Stimulated activated CD4-positive, alpha-beta T cell treated with anti-CD3 and anti-CD28 coated beads, Interleukin-12 subunit alpha, Interleukin-12 subunit beta, amount 100 ng/mL, for 24 hours (primary cell): ENCODE results near the gene TERF2IP.

Experiments used
- DNase-seq, 2 experiments: peaks; one replicate each; pipeline ENCODE4 v3.0.0-alpha.2; 2020; ENCODE audit warnings: low read depth in 2 of 2

The TERF2IP gene

GRCh38 chr16:75635036-75635435 lies 12.5 kb upstream of the TERF2IP start:
- no peak for DNase-seq

DNA sequence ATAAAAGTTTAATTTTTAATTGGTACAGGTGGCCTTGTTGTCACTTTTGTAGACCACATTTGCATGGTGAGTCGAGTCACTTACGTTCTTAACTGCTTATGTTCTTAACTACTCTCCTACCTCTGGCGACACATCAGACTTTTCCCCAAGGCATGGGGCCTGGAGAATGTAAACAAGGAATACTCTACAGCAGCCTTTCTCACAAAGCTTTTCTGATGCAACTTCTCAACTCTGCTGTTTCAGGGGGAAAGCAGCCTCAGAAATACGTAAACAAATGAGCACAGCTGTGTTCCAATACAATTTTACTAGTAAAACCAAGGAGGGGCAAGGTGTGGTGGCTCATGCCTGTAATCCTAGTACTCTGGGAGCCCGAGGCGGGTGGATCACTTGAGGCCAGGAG lies 7.0 kb upstream of the TERF2IP start:
- DNase-seq, result no peak

GRCh38 chr16:75644240-75645012 lies 3.1 kb upstream of the TERF2IP start:
- no peak for DNase-seq

DNA sequence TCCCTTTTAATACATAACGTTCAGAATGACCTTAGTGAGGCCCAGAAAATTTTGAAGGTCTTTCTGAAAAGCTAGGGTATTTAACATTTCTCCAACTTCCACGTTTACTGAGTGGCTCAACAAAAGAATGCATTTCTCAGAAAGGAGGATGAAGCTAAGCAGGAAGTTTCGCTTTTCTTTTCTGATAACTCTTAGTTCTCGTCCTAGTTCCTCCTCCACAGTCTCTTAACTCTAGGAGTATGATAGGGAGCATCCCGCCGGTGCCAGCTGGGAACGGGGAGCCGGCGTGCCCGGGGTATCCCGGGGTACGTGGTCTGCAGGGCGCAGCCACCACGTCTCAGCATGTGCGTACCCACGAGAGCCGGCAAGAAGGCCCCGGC lies 471 bp upstream of the TERF2IP start:
- DNase-seq, result no peak

GRCh38 chr16:75648265-75649076 lies 898 bp downstream of the TERF2IP start:
- peak; percentile 66 to 87 for DNase-seq

DNA sequence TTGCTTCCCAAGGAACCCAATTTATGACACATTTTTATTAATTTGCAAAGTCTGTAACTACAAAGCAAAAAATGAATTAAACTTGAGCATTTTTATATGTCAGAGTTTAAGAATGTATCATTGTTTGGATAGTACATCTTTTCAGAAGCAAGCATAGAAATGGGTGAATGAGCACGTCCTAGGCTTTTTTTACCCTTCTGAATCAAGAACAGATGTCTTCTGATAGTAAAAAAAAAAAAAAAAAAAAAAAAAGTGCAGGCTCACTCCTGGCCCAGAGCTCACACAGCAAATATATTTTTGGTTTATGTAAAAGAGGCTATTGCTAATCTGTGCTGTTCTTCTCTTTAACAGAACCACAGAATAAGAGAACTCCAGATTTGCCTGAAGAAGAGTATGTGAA lies 6.3 kb downstream of the TERF2IP start:
- no peak for DNase-seq

GRCh38 chr16:75658175-75658574 lies 10.6 kb downstream of the TERF2IP start:
- no peak for DNase-seq

DNA sequence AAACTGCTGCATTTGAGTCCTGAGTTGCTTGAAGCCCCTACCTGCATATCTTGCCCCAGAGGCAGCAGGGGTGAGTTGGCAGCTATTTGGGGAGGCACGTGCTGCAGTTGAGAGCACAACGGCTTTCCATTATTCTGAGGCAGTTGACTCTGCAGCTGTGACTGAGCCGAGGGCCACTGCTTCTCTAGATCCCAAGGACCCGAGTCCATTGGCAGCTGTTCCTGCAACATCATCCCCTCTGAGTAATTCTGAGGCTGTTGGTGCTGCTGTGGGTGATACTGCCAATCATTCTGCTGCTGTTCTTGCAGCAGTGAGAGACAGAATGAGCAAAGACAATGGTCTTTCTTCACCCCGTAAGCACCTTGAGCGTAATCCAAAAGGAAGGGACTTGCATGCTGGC lies 12.7 kb downstream of the TERF2IP start:
- no peak for DNase-seq

GRCh38 chr16:75660726-75661302 lies 13.2 kb downstream of the TERF2IP start:
- no peak for DNase-seq

GRCh38 chr16:75667503-75667902 lies 19.9 kb downstream of the TERF2IP start:
- DNase-seq, result no peak

DNA sequence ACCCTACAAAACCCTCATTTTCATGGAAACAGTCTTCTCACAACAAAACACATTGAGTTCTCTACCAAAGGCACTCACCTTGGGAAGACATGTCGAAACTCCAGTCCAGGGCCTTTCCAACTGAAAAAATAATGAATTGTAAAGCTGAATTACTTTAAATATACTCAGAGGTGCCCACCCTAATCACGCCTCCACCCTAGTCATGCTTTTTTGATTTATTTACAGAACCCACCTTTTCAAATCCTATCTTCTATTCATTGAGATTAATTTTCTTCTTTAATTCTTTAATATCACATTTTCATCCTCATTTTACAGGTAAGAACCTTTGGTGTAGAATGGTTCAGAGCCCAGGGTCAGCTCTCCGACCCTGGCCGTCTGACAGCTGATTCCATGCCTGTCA lies 29.3 kb downstream of the TERF2IP start, which contains the start of gene CPHXL2:
CPHXL2 (minus strand) TSS at position 101 of the 400 bp plus-strand sequence; CDS start at position 91, 10 bp downstream.
- no peak for DNase-seq

GRCh38 chr16:75679366-75679765 lies 31.8 kb downstream of the TERF2IP start:
- no peak for DNase-seq

DNA sequence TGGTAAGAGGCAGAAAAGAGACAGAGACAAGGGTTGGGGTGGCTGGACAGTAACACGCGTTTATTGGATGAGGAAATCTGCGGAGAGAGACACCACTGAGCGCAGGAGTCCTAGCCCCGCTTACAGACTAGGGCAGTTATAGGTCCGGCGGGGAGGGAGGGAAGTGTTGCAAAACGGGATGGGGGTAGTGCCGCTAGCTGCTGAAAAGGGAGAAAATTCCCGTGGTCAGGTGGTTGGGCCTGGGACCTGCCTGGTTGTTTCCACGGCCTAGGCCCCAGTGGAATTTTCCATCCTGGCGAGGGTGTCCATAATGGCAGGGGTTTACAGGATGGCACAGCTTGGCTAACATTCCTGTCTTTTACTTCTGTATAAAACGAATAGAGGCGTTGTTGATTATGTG lies 34.7 kb downstream of the TERF2IP start:
- no peak for DNase-seq

DNA sequence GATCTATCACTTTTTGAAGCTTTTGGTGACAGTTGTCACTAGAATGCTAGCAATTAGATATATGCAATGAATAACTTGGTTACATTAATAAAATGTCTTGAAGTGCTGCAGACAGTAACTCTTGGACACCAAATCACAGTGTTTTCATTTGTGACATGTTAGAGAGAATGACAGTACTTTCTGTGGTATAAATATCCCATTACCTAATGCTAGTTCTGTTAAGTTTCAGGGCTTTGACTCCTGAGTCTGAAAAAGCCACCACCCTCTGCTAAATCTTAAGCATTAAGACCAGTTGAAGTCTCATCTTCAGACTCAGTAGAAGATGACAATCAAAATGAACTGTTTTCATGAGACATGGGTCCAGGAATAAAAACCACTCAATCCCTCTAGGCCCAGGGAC lies 39.8 kb downstream of the TERF2IP start:
- DNase-seq, result no peak

- no peak for DNase-seq
Observed at GRCh38 chr16:75695708-75696107, 48.1 kb downstream of the TERF2IP start.

- DNase-seq, result no peak
Observed at GRCh38 chr16:75697571-75697970, 50.0 kb downstream of the TERF2IP start.

- no peak for DNase-seq
Observed at GRCh38 chr16:75701361-75701760, 53.8 kb downstream of the TERF2IP start, which contains the start of gene DUXB. DUXB (minus strand) TSS chr16:75701461; CDS start chr16:75701418, 43 bp downstream.

GRCh38 chr16:75702242-75702641 lies 54.7 kb downstream of the TERF2IP start:
- no peak for DNase-seq

DNA sequence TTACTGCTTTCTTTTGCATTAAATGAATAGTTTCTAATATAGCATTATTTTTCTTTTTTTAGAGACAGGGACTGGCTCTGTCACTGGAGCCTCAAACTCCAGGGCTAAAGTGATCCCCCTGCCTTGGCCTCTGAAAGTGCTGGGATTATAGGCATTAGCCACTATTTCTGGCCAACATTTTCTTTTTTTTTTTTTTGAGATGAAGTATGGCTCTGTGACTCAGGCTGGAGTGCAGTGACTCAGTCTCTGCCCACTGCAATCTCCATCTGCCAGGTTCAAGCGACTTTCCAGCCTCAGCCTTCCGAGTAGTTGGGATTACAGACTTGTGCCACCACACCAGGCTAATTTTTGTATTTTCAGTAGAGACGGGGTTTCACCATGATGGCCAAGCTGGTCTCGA lies 55.7 kb downstream of the TERF2IP start:
- no peak for DNase-seq
